Fibroblast of skin of left biceps (primary cell): Measurements from ENCODE around the gene PAQR3.

Experiments used
- DNase-seq, 2 experiments: peaks; one replicate each; pipeline ENCODE4 v3.0.0-alpha.2; 2013; ENCODE audit warnings: low read depth in 2 of 2

The PAQR3 gene

GRCh38 chr4:78862314-78862737, 76.9 kb downstream of the PAQR3 start:
- no peak for DNase-seq
